ENCODE measurements around the gene KHDC1.
"Not testable (repeated sequence)": the region's sequence is repeated elsewhere in the genome, so short reads cannot be mapped to it uniquely, and the experiment has no call there.

The KHDC1 gene

DNA sequence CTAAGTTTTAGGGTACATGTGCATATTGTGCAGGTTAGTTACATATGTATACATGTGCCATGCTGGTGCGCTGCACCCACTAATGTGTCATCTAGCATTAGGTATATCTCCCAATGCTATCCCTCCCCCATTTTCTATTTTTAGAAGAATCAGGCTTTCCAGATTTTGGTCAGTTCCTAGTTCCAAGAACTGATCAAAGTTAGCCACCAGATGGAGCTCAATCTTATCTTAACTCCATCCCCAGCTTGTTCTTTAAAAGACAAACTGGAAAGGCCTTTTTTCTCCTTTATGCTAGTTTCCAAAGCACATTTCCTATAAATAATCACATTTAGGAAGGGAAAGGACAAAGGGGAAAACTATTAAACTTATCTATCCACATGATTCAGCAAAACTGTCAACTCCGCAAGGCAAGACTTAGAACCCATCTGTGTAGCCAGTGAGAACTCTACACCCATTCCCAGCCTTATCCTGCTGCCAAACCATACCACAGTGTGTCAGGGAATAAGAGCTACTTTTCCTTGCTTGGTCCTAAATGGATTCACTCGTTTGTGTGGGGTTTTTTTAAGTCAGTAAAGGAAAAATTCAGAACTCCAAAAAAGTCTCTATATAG, 22.8 kb upstream of the KHDC1 start:
- Histone ChIP-seq H3K36me3 (no peaks in the 10 kb centered on the region; the same call in 1 of the 2 replicates), H3K27me3 (ENCODE audit: insufficient read depth, low read depth, severe bottlenecking) (no peaks in the 10 kb centered on the region), H3K4me3 (ENCODE audit: low read depth, low read length) (no peak overlapping the region), H3K27ac (no peak overlapping the region), H3K9me3 (ENCODE audit: severe bottlenecking) (no peaks in the 10 kb centered on the region)
- no peak for DNase-seq
- TF ChIP-seq, protein P1, sequence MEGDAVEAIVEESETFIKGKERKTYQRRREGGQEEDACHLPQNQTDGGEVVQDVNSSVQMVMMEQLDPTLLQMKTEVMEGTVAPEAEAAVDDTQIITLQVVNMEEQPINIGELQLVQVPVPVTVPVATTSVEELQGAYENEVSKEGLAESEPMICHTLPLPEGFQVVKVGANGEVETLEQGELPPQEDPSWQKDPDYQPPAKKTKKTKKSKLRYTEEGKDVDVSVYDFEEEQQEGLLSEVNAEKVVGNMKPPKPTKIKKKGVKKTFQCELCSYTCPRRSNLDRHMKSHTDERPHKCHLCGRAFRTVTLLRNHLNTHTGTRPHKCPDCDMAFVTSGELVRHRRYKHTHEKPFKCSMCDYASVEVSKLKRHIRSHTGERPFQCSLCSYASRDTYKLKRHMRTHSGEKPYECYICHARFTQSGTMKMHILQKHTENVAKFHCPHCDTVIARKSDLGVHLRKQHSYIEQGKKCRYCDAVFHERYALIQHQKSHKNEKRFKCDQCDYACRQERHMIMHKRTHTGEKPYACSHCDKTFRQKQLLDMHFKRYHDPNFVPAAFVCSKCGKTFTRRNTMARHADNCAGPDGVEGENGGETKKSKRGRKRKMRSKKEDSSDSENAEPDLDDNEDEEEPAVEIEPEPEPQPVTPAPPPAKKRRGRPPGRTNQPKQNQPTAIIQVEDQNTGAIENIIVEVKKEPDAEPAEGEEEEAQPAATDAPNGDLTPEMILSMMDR (IDR thresholded peaks at IDR 0.05; ENCODE audit: low read depth, low read length) = peak; percentile 59

DNA sequence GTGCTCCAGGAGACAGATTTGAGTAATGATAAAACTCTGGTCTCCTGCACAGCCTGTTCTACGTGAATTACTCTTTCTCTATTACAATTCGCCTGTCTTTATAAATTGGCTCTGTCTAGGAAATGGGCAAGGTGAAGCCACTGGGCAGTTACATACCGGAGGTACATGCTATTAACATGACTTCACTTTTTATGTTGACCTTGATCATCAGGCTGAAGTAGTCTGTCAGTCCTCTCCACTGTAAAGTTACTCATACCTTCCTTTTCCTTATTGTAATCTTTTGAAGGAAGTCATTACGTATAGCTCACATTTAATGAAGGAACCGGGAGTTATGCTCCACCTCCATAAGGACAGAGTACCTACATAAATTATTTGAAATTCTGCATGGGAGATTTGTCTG, 19.9 kb upstream of the KHDC1 start:
- H3K36me3 ChIP-seq = no peaks in the 10 kb centered on the region; the same call in 1 of the 2 replicates
- no peaks in the 10 kb centered on the region for H3K9me3 ChIP-seq (ENCODE audit: severe bottlenecking)
- H3K4me3 ChIP-seq (ENCODE audit: low read depth, low read length) = no peak overlapping the region
- TF ChIP-seq, protein P1 (IDR thresholded peaks at IDR 0.05; ENCODE audit: low read depth, low read length) = no peak
- H3K27me3 ChIP-seq (ENCODE audit: insufficient read depth, low read depth, severe bottlenecking) = no peaks in the 10 kb centered on the region
- no peak overlapping the region for H3K27ac ChIP-seq
- no peak for DNase-seq

DNA sequence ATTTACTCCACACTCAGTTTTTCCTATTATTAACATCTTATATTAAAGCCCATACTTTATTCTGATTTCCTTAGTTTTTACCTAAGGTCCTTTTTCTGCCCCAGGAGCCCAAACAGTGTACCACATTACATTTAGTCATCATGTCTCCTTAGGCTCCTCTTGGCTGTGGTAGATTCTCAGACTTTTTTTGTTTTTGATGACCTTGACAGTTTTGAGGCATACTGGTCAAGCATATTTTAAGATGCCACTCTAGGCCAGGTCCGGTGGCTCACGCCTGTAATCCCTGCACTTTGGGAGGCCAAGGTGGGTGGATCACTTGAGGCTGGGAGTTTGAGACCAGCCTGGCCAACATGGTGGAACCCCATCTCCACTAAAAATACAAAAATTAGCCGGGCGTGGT, 18.7 kb upstream of the KHDC1 start:
- not testable (repeated sequence) for H3K9me3 ChIP-seq (ENCODE audit: severe bottlenecking)

DNA sequence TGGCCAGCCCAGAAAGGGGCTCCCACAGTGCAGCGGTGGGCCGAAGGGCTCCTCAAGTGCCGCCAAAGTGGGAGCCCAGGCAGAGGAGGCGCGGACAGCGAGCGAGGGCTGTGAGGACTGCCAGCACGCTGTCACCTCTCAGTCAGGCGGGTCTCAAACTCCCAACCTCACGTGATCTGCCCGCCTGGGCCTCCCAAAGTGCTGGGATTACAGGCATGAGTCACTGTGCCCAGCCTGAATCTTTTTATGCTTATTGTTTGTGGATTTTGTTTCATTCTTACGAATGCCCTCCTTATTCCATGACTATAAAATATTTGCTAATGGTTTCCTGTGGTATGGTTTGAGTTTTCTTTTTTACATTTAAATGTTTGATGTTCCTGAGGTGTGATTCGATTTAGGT, 6.3 kb upstream of the KHDC1 start:
- not testable (repeated sequence) for H3K9me3 ChIP-seq (ENCODE audit: severe bottlenecking); H3K27me3 ChIP-seq (ENCODE audit: insufficient read depth, low read depth, severe bottlenecking); DNase-seq; H3K4me3 ChIP-seq (ENCODE audit: low read depth, low read length); H3K27ac ChIP-seq
- peaks cover 40% of the 10 kb centered on the region for H3K36me3 ChIP-seq

More for the DNA sequence above, 18.7 kb upstream of the KHDC1 start:
- not testable (repeated sequence) for H3K4me3 ChIP-seq (ENCODE audit: low read depth, low read length); H3K36me3 ChIP-seq; H3K27ac ChIP-seq; DNase-seq; H3K27me3 ChIP-seq (ENCODE audit: insufficient read depth, low read depth, severe bottlenecking)

DNA sequence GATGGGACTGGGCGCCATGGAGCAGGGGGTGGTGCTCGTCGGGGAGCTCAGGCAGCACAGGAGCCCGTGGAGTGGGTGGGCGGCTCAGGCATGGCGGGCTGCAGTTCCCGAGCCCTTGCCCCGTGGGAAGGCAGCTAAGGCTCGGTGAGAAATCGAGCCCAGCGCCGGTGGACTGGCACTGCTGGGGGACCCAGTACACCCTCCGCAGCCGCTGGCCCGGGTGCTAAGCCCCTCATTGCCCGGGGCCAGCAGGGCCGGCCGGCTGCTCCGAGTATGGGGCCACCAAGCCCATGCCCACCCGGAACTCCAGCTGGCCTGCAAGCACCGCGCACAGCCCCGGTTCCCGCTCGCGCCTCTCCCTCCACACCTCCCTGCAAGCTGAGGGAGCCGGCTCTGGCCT, 5.9 kb upstream of the KHDC1 start:
- not testable (repeated sequence) for DNase-seq; H3K9me3 ChIP-seq (ENCODE audit: severe bottlenecking)

DNA sequence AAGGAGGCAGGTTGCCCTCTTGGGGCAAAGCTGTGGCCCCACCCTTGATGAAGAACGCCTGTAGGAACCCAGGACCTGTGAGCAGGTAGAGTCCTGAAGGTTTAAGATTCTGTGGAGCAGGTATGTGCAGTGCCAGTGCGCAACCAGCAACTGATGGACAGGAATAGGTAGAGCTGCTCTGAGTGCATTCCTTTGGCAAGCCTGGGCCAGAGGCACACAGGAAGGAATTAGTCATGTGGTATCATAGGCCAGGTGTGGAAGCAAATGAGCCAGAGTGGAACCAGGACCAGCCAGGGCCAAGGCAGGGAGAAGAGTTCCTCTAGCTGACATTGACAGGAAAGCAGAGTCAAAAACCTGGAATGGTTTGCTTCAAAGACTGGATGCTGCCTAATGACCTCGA, 1.4 kb upstream of the KHDC1 start:
- no peak overlapping the region for H3K4me3 ChIP-seq (ENCODE audit: low read depth, low read length)
- no peaks in the 10 kb centered on the region for H3K27me3 ChIP-seq (ENCODE audit: insufficient read depth, low read depth, severe bottlenecking)
- H3K36me3 ChIP-seq = peaks cover 19% of the 10 kb centered on the region
- H3K27ac ChIP-seq = no peak overlapping the region
- H3K9me3 ChIP-seq (ENCODE audit: severe bottlenecking) = no peaks in the 10 kb centered on the region
- DNase-seq = no peak
- TF ChIP-seq, protein P1 (IDR thresholded peaks at IDR 0.05; ENCODE audit: low read depth, low read length) = no peak

More for the DNA sequence above, 5.9 kb upstream of the KHDC1 start:
- H3K27me3 ChIP-seq (ENCODE audit: insufficient read depth, low read depth, severe bottlenecking); H3K27ac ChIP-seq; H3K4me3 ChIP-seq (ENCODE audit: low read depth, low read length): not testable (repeated sequence)
- peaks cover 39% of the 10 kb centered on the region for H3K36me3 ChIP-seq

DNA sequence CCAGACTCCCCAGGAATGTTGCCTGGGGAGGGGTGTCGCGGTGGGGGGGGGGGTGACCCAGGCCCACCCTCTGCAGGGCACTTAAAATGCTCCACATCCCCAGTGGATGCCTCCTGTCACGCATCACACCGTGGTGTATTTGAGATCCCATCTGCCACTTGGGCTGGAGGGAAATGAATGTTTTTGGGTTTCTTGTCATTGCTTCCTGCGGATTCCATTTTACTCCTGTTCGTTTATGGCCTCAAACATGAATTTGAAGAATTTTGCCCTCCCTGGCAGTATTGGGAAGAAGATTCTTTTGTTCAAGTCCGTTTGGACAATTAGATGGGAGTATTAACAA, 544 bp upstream of the KHDC1 start:
- peak overlapping the region; percentile 71 for H3K4me3 ChIP-seq (ENCODE audit: low read depth, low read length)
- peak overlapping the region; percentile 80 for H3K27ac ChIP-seq
- H3K9me3 ChIP-seq (ENCODE audit: severe bottlenecking) = no peaks in the 10 kb centered on the region
- H3K36me3 ChIP-seq = peaks cover 19% of the 10 kb centered on the region
- no peaks in the 10 kb centered on the region for H3K27me3 ChIP-seq (ENCODE audit: insufficient read depth, low read depth, severe bottlenecking)
- no peak for DNase-seq
- TF ChIP-seq, protein P1 (IDR thresholded peaks at IDR 0.05; ENCODE audit: low read depth, low read length) = no peak

Measured in WERI-Rb-1 (cell line).